NOMO-1 treated with dmso at 0.1 percent for 144 hours (cell line): ENCODE measurements around the gene THAP3.
"Not testable (repeated sequence)": the region's sequence is repeated elsewhere in the genome, so short reads cannot be mapped to it uniquely, and the experiment has no call there.

Experiments
- DNase-seq: peaks from one replicate; lab custom pipeline; 2025; ENCODE audit not compliant: unreplicated experiment; lab: John Stamatoyannopoulos, UW

THAP3 gene

GRCh38 chr1:6632588-6633514, 8.2 kb downstream of the THAP3 start:
- DNase-seq, result no peak

GRCh38 chr1:6634371-6635052, 9.8 kb downstream of the THAP3 start:
- no peak for DNase-seq

GRCh38 chr1:6635161-6635909, 10.7 kb downstream of the THAP3 start:
- no peak for DNase-seq

- no peak for DNase-seq
Observed at GRCh38 chr1:6635910-6636760, 11.5 kb downstream of the THAP3 start.

- DNase-seq, result not testable (repeated sequence)
Observed at GRCh38 chr1:6636778-6637177, 12.1 kb downstream of the THAP3 start.

GRCh38 chr1:6637770-6638169, 13.1 kb downstream of the THAP3 start:
- no peak for DNase-seq

GRCh38 chr1:6638226-6638625, 13.6 kb downstream of the THAP3 start:
- no peak for DNase-seq

GRCh38 chr1:6640867-6641266, 16.2 kb downstream of the THAP3 start:
- DNase-seq, result not testable (repeated sequence)

- no peak for DNase-seq
Observed at GRCh38 chr1:6645018-6645417, 20.4 kb downstream of the THAP3 start.

GRCh38 chr1:6646499-6647148, 22.0 kb downstream of the THAP3 start:
- no peak for DNase-seq

- DNase-seq, result no peak
Observed at GRCh38 chr1:6648556-6648955, 23.9 kb downstream of the THAP3 start.

- DNase-seq, result no peak
Observed at GRCh38 chr1:6651909-6652308, 27.2 kb downstream of the THAP3 start.

GRCh38 chr1:6652986-6653385, 28.3 kb downstream of the THAP3 start:
- peak; percentile 2 for DNase-seq

GRCh38 chr1:6653436-6654290, 29.0 kb downstream of the THAP3 start:
- no peak for DNase-seq

- DNase-seq, result no peak
Observed at GRCh38 chr1:6657138-6657537, 32.5 kb downstream of the THAP3 start.

GRCh38 chr1:6658359-6659060, 33.8 kb downstream of the THAP3 start:
- no peak for DNase-seq

GRCh38 chr1:6660415-6661049, 35.9 kb downstream of the THAP3 start:
- no peak for DNase-seq

- not testable (repeated sequence) for DNase-seq
Observed at GRCh38 chr1:6662468-6662867, 37.8 kb downstream of the THAP3 start.
